ENCODE results near the gene COL25A1. TPM values are rescaled to one million over a fixed set of nuclear protein-coding genes. Genes with fewer than 3 reads are reported as not detected.

COL25A1 gene
- total RNA-seq, 4 donors from 2014 or later: 0.14 to 1.6 (median 0.32) TPM; not detected in 1

- Histone ChIP-seq H3K27ac (no peak overlapping the region), H3K36me3 (no peaks in the 10 kb centered on the region), H3K4me1 (no peaks in the 10 kb centered on the region), H3K9me3 (no peaks in the 10 kb centered on the region), H3K4me3 (no peak overlapping the region), H3K27me3 (no peaks in the 10 kb centered on the region)
- DNase-seq: no peak
- TF ChIP-seq EP300 (IDR thresholded peaks at IDR 0.05; ENCODE audit: low read depth): no peak
- no peak for TF ChIP-seq POLR2A (IDR thresholded peaks at IDR 0.05)
- TF ChIP-seq, protein P1, sequence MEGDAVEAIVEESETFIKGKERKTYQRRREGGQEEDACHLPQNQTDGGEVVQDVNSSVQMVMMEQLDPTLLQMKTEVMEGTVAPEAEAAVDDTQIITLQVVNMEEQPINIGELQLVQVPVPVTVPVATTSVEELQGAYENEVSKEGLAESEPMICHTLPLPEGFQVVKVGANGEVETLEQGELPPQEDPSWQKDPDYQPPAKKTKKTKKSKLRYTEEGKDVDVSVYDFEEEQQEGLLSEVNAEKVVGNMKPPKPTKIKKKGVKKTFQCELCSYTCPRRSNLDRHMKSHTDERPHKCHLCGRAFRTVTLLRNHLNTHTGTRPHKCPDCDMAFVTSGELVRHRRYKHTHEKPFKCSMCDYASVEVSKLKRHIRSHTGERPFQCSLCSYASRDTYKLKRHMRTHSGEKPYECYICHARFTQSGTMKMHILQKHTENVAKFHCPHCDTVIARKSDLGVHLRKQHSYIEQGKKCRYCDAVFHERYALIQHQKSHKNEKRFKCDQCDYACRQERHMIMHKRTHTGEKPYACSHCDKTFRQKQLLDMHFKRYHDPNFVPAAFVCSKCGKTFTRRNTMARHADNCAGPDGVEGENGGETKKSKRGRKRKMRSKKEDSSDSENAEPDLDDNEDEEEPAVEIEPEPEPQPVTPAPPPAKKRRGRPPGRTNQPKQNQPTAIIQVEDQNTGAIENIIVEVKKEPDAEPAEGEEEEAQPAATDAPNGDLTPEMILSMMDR (IDR thresholded peaks at IDR 0.05): no peak
- TF ChIP-seq POLR2AphosphoS5 (IDR thresholded peaks at IDR 0.05): no peak
- 76 to 80% methylated on average over 3 of the region's 3 CpGs for WGBS, 2 donors (ENCODE audit: low coverage in 1 of 2)
- in situ Hi-C loops (cut with MboI; ENCODE audit: low pct_ligation_motif_present in 1 of 4, low pct_unique_long_range_greater_than_20kb in 1 of 4, low sequenced_read_pairs in 3 of 4) (no loop called here), intact Hi-C loops (cut with DNase I; ENCODE audit: low total_unique reads) (no loop called here)
Measured at GRCh38 chr4:108900018-108900580, 402.4 kb downstream of the COL25A1 start.

- DNase-seq: no peak
- H3K27ac ChIP-seq: no peak overlapping the region
- no peaks in the 10 kb centered on the region for H3K27me3 ChIP-seq
- no peaks in the 10 kb centered on the region for H3K36me3 ChIP-seq
- TF ChIP-seq, protein P1 (IDR thresholded peaks at IDR 0.05): no peak
- TF ChIP-seq EP300 (IDR thresholded peaks at IDR 0.05; ENCODE audit: low read depth): no peak
- TF ChIP-seq POLR2A (IDR thresholded peaks at IDR 0.05): no peak
- TF ChIP-seq POLR2AphosphoS5 (IDR thresholded peaks at IDR 0.05): no peak
- intact Hi-C loops (cut with DNase I; ENCODE audit: low total_unique reads) (no loop called here), in situ Hi-C loops (cut with MboI; ENCODE audit: low pct_ligation_motif_present in 1 of 4, low pct_unique_long_range_greater_than_20kb in 1 of 4, low sequenced_read_pairs in 3 of 4) (no loop called here)
- no peak overlapping the region for H3K4me3 ChIP-seq
- H3K9me3 ChIP-seq: no peaks in the 10 kb centered on the region
- no peaks in the 10 kb centered on the region for H3K4me1 ChIP-seq
- WGBS, 2 donors (ENCODE audit: low coverage in 1 of 2): 82 to 89% methylated on average over 3 of the region's 3 CpGs
Measured at GRCh38 chr4:108893468-108893867, 409.0 kb downstream of the COL25A1 start.

DNA sequence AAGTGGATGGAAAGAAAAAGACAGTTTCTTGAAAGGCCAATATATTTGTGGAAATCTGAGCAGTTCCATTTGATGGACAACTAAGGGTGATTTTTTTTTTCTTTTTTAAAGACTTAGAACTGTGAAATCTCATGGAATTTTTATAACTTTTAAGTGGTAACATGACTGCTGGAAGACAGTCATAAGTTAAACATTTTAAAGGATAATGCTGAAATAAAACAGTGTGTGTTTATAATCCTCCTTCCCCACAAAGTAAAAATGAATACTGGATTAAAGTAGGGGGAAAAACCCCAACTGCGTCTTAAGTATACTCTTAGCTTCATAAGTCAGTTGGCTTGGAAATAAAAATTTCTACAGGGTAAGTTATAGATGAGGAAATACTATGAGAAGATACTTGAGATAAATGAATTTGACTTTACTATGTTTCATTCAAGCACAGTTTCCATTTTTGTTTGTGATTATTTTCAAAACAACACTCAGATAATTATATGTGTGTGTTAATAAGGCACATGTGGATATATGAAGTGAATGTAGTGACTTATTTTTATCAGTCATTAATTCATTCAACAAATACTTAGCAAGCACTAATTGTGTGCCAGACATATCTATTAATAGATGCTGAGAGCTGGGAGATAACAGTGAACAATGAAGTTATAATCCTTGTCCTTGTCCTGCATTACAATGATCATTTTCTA is 410.4 kb downstream of the COL25A1 start:
- Histone ChIP-seq H3K4me3 (no peak overlapping the region), H3K9me3 (no peaks in the 10 kb centered on the region), H3K36me3 (no peaks in the 10 kb centered on the region), H3K27me3 (no peaks in the 10 kb centered on the region), H3K27ac (no peak overlapping the region), H3K4me1 (no peaks in the 10 kb centered on the region)
- DNase-seq: no peak
- TF ChIP-seq, protein P1 (IDR thresholded peaks at IDR 0.05): no peak
- TF ChIP-seq POLR2AphosphoS5 (IDR thresholded peaks at IDR 0.05): no peak
- no peak for TF ChIP-seq EP300 (IDR thresholded peaks at IDR 0.05; ENCODE audit: low read depth)
- TF ChIP-seq POLR2A (IDR thresholded peaks at IDR 0.05): no peak
- intact Hi-C loops (cut with DNase I; ENCODE audit: low total_unique reads) (no loop called here), in situ Hi-C loops (cut with MboI; ENCODE audit: low pct_ligation_motif_present in 1 of 4, low pct_unique_long_range_greater_than_20kb in 1 of 4, low sequenced_read_pairs in 3 of 4) (no loop called here)
- 70 to 83% methylated on average over 1 of the region's 1 CpG for WGBS, 2 donors (ENCODE audit: low coverage in 1 of 2)

- no peaks in the 10 kb centered on the region for H3K27me3 ChIP-seq
- in situ Hi-C loops (cut with MboI; ENCODE audit: low pct_ligation_motif_present in 1 of 4, low pct_unique_long_range_greater_than_20kb in 1 of 4, low sequenced_read_pairs in 3 of 4) (no loop called here), intact Hi-C loops (cut with DNase I; ENCODE audit: low total_unique reads) (no loop called here)
- 54 to 100% methylated on average over 1 to 2 of the region's 2 CpGs for WGBS, 2 donors (ENCODE audit: low coverage in 1 of 2)
- H3K4me3 ChIP-seq: no peak overlapping the region
- no peaks in the 10 kb centered on the region for H3K9me3 ChIP-seq
- H3K36me3 ChIP-seq: no peaks in the 10 kb centered on the region
- no peak for TF ChIP-seq EP300 (IDR thresholded peaks at IDR 0.05; ENCODE audit: low read depth)
- TF ChIP-seq, protein P1 (IDR thresholded peaks at IDR 0.05): no peak
- no peak for TF ChIP-seq POLR2AphosphoS5 (IDR thresholded peaks at IDR 0.05)
- no peak for TF ChIP-seq POLR2A (IDR thresholded peaks at IDR 0.05)
- no peaks in the 10 kb centered on the region for H3K4me1 ChIP-seq
- DNase-seq: no peak
- H3K27ac ChIP-seq: no peak overlapping the region
Measured at GRCh38 chr4:108890484-108890881, 412.0 kb downstream of the COL25A1 start.
